Neural progenitor cell (in vitro differentiated cells): ENCODE results near the gene RBBP8NL. TPM values are rescaled to one million over a fixed set of nuclear protein-coding genes. Genes with fewer than 3 reads are reported as not detected.

Experiments used
- DNase-seq: peaks from one replicate; pipeline ENCODE4 v3.0.0-alpha.2; 2016; ENCODE audit warnings: low spot score
- H2AFZ ChIP-seq: fragments of 200-600 bp; sonication (generic); replicated peaks from 2 replicates; pipeline ENCODE4 v1.6.1; 2016; ENCODE audit warnings: antibody characterized with exemption
- H3F3A ChIP-seq: fragments of 200-600 bp; sonication (generic); 2 replicates; pipeline ENCODE4 v1.6.1; 2016; ENCODE audit warnings: antibody characterized with exemption, low read depth
- H3K27ac ChIP-seq: fragments of 200-600 bp; sonication (generic); 2 replicates; pipeline ENCODE4 v1.5.1; 2016; ENCODE audit warnings: mild to moderate bottlenecking
- H3K27me3 ChIP-seq: fragments of 200-600 bp; sonication (generic); 2 replicates; pipeline ENCODE4 v1.6.1; 2016; ENCODE audit warnings: mild to moderate bottlenecking, moderate library complexity
- H3K36me3 ChIP-seq: fragments of 200-600 bp; sonication (generic); 2 replicates; pipeline ENCODE4 v1.5.1; 2016
- H3K4me1 ChIP-seq: fragments of 200-600 bp; sonication (generic); 2 replicates; pipeline ENCODE4 v1.6.1; 2016; ENCODE audit warnings: mixed run types
- H3K4me2 ChIP-seq: fragments of 200-600 bp; sonication (generic); 2 replicates; pipeline ENCODE4 v1.6.1; 2016
- H3K4me3 ChIP-seq: fragments of 200-600 bp; sonication (generic); 2 replicates; pipeline ENCODE4 v1.5.1; 2016
- H3K79me2 ChIP-seq: fragments of 200-600 bp; sonication (generic); 2 replicates; pipeline ENCODE4 v1.6.1; 2016; ENCODE audit warnings: low read depth
- H3K9ac ChIP-seq: fragments of 200-600 bp; sonication (generic); 2 replicates; pipeline ENCODE4 v1.6.1; 2016
- H3K9me3 ChIP-seq: fragments of 200-600 bp; sonication (generic); 2 replicates; pipeline ENCODE4 v1.5.1; 2016; ENCODE audit warnings: low read depth
- H4K20me1 ChIP-seq: fragments of 200-600 bp; sonication (generic); 2 replicates; pipeline ENCODE4 v1.6.1; 2016; ENCODE audit warnings: low read depth
- H3K27ac Mint-ChIP-seq: 3 replicates; pipeline ENCODE4 v1.8.0; 2021; ENCODE audit warnings: mixed read lengths
- H3K27me3 Mint-ChIP-seq: 2 replicates; pipeline ENCODE4 v1.8.0; 2022; ENCODE audit warnings: low read depth, mild to moderate bottlenecking, inconsistent platforms, moderate library complexity, mixed read lengths; ENCODE audit not compliant: insufficient read depth
- H3K36me3 Mint-ChIP-seq: 3 replicates; pipeline ENCODE4 v1.8.0; 2021; ENCODE audit warnings: mixed read lengths
- H3K4me1 Mint-ChIP-seq: 3 replicates; pipeline ENCODE4 v1.8.0; 2021; ENCODE audit warnings: mixed read lengths
- H3K4me3 Mint-ChIP-seq: 3 replicates; pipeline ENCODE4 v1.8.0; 2021; ENCODE audit warnings: mild to moderate bottlenecking, moderate library complexity, mixed read lengths
- H3K9me3 Mint-ChIP-seq: 3 replicates; pipeline ENCODE4 v1.8.0; 2020; ENCODE audit warnings: mixed read lengths
- CTCF ChIP-seq: fragments of 200-600 bp; sonication (generic); IDR thresholded peaks from 2 replicates; pipeline ENCODE4 v1.5.1; 2017; ENCODE audit warnings: antibody characterized with exemption, mild to moderate bottlenecking
- EZH2 ChIP-seq: fragments of 200-600 bp; sonication (generic); IDR thresholded peaks from 2 replicates; pipeline ENCODE4 v1.6.1; 2017; ENCODE audit warnings: antibody characterized with exemption, mild to moderate bottlenecking, moderate library complexity
- EZH2phosphoT487 ChIP-seq: fragments of 200-600 bp; sonication (generic); IDR thresholded peaks from 2 replicates; pipeline ENCODE4 v1.6.1; 2017; ENCODE audit warnings: antibody characterized with exemption
- total RNA-seq: library from RNA; depleted of rRNA; stranded (reverse); fragments of >200 nt; gene quantifications from 2 replicates; pipeline ENCODE4 v1.2.3, GENCODE V29; 2015; ENCODE audit warnings: low replicate concordance

RBBP8NL gene
- total RNA-seq, 1 donor from 2014 or later: not detected

GRCh38 chr20:62424249-62425107, 2.9 kb downstream of the RBBP8NL start:
- H3K4me1 Mint-ChIP-seq: peaks cover 11% of the 10 kb centered on the region
- no peaks in the 10 kb centered on the region for H3K27me3 ChIP-seq
- H3K36me3 ChIP-seq: no peaks in the 10 kb centered on the region
- H3K4me1 ChIP-seq: peaks cover 14% of the 10 kb centered on the region
- H3K4me2 ChIP-seq: no peak overlapping the region
- H4K20me1 ChIP-seq: no peaks in the 10 kb centered on the region
- no peaks in the 10 kb centered on the region for H3K79me2 ChIP-seq
- no peak for DNase-seq
- H3K9me3 ChIP-seq: no peaks in the 10 kb centered on the region
- TF ChIP-seq EZH2: no peak
- TF ChIP-seq EZH2phosphoT487: no peak
- no peak for TF ChIP-seq CTCF
- H3K27me3 Mint-ChIP-seq: peaks cover 16% of the 10 kb centered on the region
- H3K9ac ChIP-seq: no peak overlapping the region
- no peak overlapping the region for H2AFZ ChIP-seq
- H3K36me3 Mint-ChIP-seq: no peaks in the 10 kb centered on the region
- H3K9me3 Mint-ChIP-seq: no peaks in the 10 kb centered on the region
- no peak overlapping the region for H3K4me3 ChIP-seq
- H3K4me3 Mint-ChIP-seq: no peak overlapping the region
- no peak overlapping the region for H3K27ac ChIP-seq
- no peak overlapping the region for H3K27ac Mint-ChIP-seq
- H3F3A ChIP-seq: peaks cover 10% of the 10 kb centered on the region

GRCh38 chr20:62423326-62423706, 4.0 kb downstream of the RBBP8NL start:
- H3K27me3 Mint-ChIP-seq: peaks cover 13% of the 10 kb centered on the region
- TF ChIP-seq CTCF (no peak), EZH2phosphoT487 (no peak), EZH2 (no peak)
- H4K20me1 ChIP-seq: no peaks in the 10 kb centered on the region

GRCh38 chr20:62422636-62423325, 4.6 kb downstream of the RBBP8NL start:
- no peaks in the 10 kb centered on the region for H3K27me3 ChIP-seq
- no peak overlapping the region for H3K4me2 ChIP-seq
- H3K27ac Mint-ChIP-seq: no peak overlapping the region
- H3K9me3 Mint-ChIP-seq: no peaks in the 10 kb centered on the region
- peaks cover 14% of the 10 kb centered on the region for H3K4me1 ChIP-seq
- no peak overlapping the region for H3K9ac ChIP-seq
- peaks cover 13% of the 10 kb centered on the region for H3K27me3 Mint-ChIP-seq
- no peaks in the 10 kb centered on the region for H4K20me1 ChIP-seq
- no peaks in the 10 kb centered on the region for H3K79me2 ChIP-seq
- H2AFZ ChIP-seq: no peak overlapping the region
- H3K4me3 Mint-ChIP-seq: no peak overlapping the region
- TF ChIP-seq EZH2 (no peak), EZH2phosphoT487 (no peak), CTCF (no peak)
- H3F3A ChIP-seq: peaks cover 10% of the 10 kb centered on the region
- H3K36me3 ChIP-seq: no peaks in the 10 kb centered on the region
- H3K4me3 ChIP-seq: no peak overlapping the region
- DNase-seq: no peak
- H3K9me3 ChIP-seq: no peaks in the 10 kb centered on the region
- H3K4me1 Mint-ChIP-seq: peaks cover 6% of the 10 kb centered on the region
- H3K27ac ChIP-seq: no peak overlapping the region
- H3K36me3 Mint-ChIP-seq: no peaks in the 10 kb centered on the region

More at GRCh38 chr20:62423326-62423706, 4.0 kb downstream of the RBBP8NL start:
- H2AFZ ChIP-seq: no peak overlapping the region
- no peak overlapping the region for H3K4me3 ChIP-seq
- Mint-ChIP-seq H3K36me3 (no peaks in the 10 kb centered on the region), H3K9me3 (no peaks in the 10 kb centered on the region), H3K4me1 (peaks cover 6% of the 10 kb centered on the region), H3K27ac (no peak overlapping the region), H3K4me3 (no peak overlapping the region)
- no peaks in the 10 kb centered on the region for H3K36me3 ChIP-seq
- H3K4me2 ChIP-seq: no peak overlapping the region
- no peaks in the 10 kb centered on the region for H3K9me3 ChIP-seq
- H3K79me2 ChIP-seq: no peaks in the 10 kb centered on the region
- H3F3A ChIP-seq: peaks cover 10% of the 10 kb centered on the region
- DNase-seq: no peak
- no peaks in the 10 kb centered on the region for H3K27me3 ChIP-seq
- H3K27ac ChIP-seq: no peak overlapping the region
- H3K9ac ChIP-seq: no peak overlapping the region
- peaks cover 14% of the 10 kb centered on the region for H3K4me1 ChIP-seq
